Stimulated activated CD8-positive, alpha-beta memory T cell treated with anti-CD3 and anti-CD28 coated beads, Interleukin-7, amount 100 ng/mL, for 48 hours (primary cell): ENCODE measurements around the gene IMMP2L.
A peak's percentile ranks its signal among the peaks of the same experiment; 100 is the strongest.
"Not testable (repeated sequence)": the region's sequence is repeated elsewhere in the genome, so short reads cannot be mapped to it uniquely, and the experiment has no call there.

Experiments
- DNase-seq, 2 donors: peaks; one replicate each; pipeline ENCODE4 v3.0.0-alpha.2; 2020; ENCODE audit warnings: low read depth in 1 of 2; ENCODE audit errors: extremely low read depth in 1 of 2

IMMP2L gene

DNA sequence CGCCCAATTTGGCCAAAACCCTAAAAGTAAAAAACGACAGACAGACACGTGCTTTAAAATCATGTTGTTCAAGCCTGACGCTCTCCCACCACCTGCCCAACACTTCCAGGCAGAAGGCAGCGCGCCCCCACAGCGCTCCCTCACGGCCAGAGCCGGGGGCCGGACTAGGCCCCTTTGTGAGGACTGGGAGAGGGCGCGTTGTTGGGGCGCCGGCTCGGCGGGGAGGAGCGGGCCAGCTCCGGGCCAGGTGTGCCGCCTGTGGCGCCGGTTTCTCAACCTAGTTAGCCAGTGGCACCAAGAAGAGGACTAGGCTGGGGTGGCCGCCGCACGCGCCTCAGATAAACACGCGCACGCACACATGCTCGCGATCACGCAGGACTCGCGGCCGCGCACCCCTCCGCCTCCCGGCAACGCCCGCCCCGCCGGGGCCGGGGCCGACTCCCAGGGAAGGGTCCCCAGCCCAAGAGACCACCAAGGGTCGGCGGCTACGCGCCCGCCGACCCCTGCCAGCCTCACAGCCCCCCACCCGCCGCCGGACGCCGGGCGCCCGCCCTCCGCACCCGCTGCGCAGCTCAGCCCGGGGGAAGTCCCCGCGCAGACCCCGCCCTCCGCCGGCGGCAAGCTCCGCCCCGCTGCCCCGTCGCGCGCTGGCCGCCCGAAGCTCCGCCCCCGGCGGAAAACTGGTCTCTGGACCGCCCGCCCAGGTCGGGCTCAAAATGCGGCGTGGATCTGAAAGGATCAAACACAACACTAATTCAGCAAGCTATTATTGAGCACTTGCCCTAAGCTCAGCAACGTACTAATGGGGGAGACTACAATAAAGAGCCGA, at the start of gene IMMP2L:
IMMP2L (minus strand) TSS at position 589 of the 829 bp plus-strand sequence.
- DNase-seq = peak; percentile 77 to 85

GRCh38 chr7:111609483-111610254, 47.4 kb upstream of the IMMP2L start:
- not testable (repeated sequence) for DNase-seq

GRCh38 chr7:111607621-111608020, 45.3 kb upstream of the IMMP2L start:
- no peak for DNase-seq

- no peak for DNase-seq
Observed at GRCh38 chr7:111605246-111605645, 43.0 kb upstream of the IMMP2L start.

DNA sequence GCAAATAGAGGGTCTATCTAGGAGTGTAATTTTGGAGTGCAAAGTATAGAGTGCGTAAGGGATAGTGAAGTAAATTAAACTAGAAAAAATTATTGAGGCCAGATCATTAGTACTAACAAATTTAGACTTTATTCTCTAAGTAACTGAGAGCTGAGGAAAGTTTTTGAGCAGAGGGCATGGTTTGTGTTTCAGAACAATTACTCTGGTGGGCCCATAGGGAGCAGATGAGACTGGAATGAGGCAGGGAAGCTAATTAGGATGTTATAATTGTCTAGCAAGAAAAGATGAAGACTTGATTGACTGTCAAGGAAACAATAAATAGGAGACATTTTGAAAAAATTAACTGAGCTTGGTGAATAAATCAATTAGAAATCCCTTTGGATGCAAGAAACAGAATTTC, 37.8 kb upstream of the IMMP2L start:
- no peak for DNase-seq

GRCh38 chr7:111595780-111596179, 33.5 kb upstream of the IMMP2L start:
- DNase-seq = no peak

DNA sequence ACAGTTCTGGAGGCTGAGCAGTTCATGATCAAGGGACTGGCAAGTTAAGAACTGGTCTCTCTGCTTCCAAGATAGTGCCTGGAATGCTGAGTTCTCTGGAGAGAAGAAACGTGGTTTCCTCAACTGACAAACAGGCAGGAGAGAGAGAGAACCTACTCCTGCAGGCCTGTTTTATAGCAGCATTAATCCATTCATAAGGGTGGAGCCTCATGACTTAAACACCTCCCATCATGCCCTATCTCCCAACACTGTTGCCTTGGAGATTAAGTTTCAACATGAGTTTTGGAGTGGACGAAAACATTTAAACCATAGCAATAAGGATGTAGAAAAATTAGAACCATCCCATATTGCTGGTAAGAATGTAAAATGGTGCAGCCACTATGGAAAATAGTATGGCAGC, 32.3 kb upstream of the IMMP2L start:
- no peak for DNase-seq

- DNase-seq = no peak
Observed at GRCh38 chr7:111593343-111593742, 31.1 kb upstream of the IMMP2L start.

DNA sequence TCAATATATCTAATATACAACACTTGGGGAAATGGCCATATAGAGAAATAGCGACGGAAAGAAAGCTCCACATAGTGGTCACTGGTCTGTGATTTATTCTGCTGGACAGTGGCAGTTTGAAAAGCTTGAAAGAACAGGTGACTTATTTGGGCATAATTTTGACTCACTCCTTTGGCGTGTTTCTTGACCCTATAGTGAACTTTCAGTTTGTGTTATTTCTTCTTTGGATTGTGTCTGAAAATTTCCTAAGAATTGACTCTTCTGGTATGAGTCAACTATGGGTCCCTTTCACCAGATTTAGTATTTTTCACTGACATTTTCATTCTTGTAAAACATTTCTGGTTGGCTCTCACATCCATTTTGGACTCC, 25.8 kb upstream of the IMMP2L start:
- no peak for DNase-seq

- DNase-seq = no peak
Observed at GRCh38 chr7:111587410-111588064, 25.2 kb upstream of the IMMP2L start.

- no peak for DNase-seq
Observed at GRCh38 chr7:111586711-111587409, 24.6 kb upstream of the IMMP2L start.

DNA sequence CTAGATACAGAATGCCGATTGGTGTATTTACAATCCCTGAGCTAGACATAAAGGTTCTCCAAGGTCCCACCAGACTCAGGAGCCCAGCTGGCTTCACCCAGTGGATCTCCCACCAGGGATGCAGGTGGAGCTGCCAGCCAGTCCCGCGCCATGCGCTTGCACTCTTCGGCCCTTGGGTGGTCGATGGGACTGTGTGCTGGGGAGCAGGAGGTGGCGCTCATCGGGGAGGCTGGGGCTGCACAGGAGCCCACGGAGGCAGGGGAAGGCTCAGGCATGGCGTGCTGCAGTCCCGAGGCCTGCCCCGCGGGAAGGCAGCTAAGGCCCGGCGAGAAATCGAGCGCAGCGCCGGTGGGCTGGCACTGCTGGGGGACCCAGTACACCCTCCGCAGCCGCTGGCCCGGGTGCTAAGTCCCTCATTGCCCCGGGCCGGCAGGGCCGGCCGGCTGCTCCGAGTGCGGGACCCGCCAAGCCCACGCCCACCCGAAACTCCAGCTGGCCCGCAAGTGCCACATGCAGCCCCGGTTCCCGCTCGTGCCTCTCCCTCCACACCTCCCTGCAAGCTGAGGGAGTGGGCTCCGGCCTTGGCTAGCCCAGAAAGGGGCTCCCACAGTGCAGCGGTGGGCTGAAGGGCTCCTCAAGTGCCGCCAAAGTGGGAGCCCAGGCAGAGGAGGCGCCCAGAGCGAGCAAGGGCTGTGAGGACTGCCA, 19.6 kb upstream of the IMMP2L start:
- not testable (repeated sequence) for DNase-seq

DNA sequence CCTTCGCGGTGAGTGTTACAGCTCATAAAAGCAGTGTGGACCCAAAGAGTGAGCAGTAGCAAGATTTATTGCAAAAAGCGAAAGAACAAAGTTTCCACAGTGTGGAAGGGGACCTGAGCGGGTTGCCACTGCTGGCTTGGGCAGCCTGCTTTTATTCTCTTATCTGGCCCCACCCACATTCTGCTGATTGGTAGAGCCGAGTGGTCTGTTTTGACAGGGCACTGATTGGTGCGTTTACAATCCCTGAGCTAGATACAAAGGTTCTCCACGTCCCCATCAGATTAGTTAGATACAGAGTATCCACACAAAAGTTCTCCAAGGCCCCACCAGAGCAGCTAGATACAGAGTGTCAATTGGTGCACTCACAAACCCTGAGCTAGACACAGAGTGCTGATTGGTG, 18.9 kb upstream of the IMMP2L start:
- not testable (repeated sequence) for DNase-seq

GRCh38 chr7:111578754-111579153, 16.5 kb upstream of the IMMP2L start:
- DNase-seq = no peak

GRCh38 chr7:111571720-111572119, 9.4 kb upstream of the IMMP2L start:
- DNase-seq = no peak

DNA sequence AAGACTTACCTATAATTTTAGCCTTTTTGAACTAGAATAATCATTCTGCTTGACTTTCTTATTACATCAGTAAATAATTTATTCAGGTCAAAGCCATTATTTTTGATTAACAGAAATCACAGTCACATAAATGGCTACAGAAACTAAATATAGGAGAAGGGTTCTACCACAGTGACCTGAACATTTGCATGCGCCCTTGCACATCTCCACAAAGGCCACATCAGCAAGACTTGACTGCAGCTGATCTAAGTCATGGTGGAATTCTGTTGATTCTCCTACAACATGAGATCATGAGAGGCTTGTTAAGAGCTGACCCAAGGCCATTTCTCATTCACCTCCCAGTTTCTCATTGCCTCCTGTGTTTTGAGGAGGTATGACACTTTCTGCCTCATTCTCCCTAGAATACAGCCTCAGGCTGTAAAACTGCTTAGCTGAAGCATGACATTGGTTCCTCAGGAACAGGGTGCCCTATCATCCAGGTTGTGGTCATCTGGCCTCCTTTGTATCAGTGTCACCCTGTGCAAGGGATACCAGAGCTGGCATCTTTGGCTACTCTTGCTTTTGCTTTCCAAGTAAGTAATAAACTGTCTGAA, 6.7 kb upstream of the IMMP2L start:
- DNase-seq = no peak

GRCh38 chr7:111568419-111568818, 6.1 kb upstream of the IMMP2L start:
- no peak for DNase-seq

DNA sequence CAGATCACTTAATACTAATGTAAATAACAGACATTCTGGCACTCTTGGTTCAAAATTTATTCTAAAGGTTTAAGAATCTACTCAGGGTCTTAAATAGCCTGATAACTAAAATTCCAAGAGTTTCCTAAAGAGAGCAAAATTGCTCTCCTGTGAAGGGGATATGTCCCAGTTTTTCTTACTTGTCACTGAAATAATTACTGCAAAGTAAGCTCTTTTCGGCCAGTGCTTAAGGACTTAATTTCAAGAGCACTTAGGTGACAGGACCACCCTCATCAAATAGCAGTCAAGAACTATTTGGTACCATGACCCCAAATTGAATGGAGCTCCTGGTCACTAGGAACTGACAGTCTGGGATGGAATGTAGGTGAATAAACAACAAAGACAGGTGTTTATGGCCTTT, 1.8 kb upstream of the IMMP2L start:
- no peak for DNase-seq

DNA sequence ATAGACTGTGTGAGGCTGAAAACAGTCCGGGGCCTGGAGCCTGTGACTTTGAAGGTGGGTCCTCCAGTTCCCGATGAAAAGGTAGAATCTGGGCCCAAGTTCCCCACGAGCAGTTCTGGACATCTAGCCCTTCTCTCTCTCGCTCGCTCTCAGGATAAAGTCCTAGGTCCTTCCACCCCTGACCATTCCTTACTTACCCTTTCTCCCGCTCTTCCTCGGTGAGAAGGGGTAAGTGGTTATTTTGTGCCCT, 713 bp downstream of the IMMP2L start:
- no peak for DNase-seq
